ENCODE results near the gene SULT2B1.
"Not testable (repeated sequence)": the region's sequence is repeated elsewhere in the genome, so short reads cannot be mapped to it uniquely, and the experiment has no call there.

SULT2B1 gene

GRCh38 chr19:48530066-48530720 is 21.8 kb upstream of the SULT2B1 start:
- no peak for DNase-seq

GRCh38 chr19:48530770-48531169 is 21.2 kb upstream of the SULT2B1 start:
- no peak for DNase-seq

- DNase-seq: no peak
Measured at GRCh38 chr19:48533770-48534169, 18.2 kb upstream of the SULT2B1 start.

- DNase-seq: no peak
Measured at GRCh38 chr19:48537541-48537940, 14.4 kb upstream of the SULT2B1 start.

- DNase-seq: not testable (repeated sequence)
Measured at GRCh38 chr19:48538057-48538456, 13.9 kb upstream of the SULT2B1 start.

GRCh38 chr19:48539503-48540096 is 12.4 kb upstream of the SULT2B1 start:
- no peak for DNase-seq

GRCh38 chr19:48540110-48540509 is 11.9 kb upstream of the SULT2B1 start:
- no peak for DNase-seq

GRCh38 chr19:48541813-48542212 is 10.2 kb upstream of the SULT2B1 start:
- no peak for DNase-seq

- no peak for DNase-seq
Measured at GRCh38 chr19:48543121-48543710, 8.8 kb upstream of the SULT2B1 start.

GRCh38 chr19:48544856-48545750 is 6.9 kb upstream of the SULT2B1 start:
- DNase-seq: no peak

GRCh38 chr19:48547722-48548121 is 4.2 kb upstream of the SULT2B1 start:
- DNase-seq: no peak

GRCh38 chr19:48548253-48548911 is 3.6 kb upstream of the SULT2B1 start:
- DNase-seq: no peak

- DNase-seq: no peak
Measured at GRCh38 chr19:48549380-48549779, 2.6 kb upstream of the SULT2B1 start.

GRCh38 chr19:48552406-48553322 is 692 bp downstream of the SULT2B1 start:
- no peak for DNase-seq

- DNase-seq: no peak
Measured at GRCh38 chr19:48553676-48554384, 1.9 kb downstream of the SULT2B1 start.

- DNase-seq: no peak
Measured at GRCh38 chr19:48554385-48555091, 2.6 kb downstream of the SULT2B1 start.

- DNase-seq: no peak
Measured at GRCh38 chr19:48556163-48556562, 4.2 kb downstream of the SULT2B1 start.

- no peak for DNase-seq
Measured at GRCh38 chr19:48556825-48557224, 4.9 kb downstream of the SULT2B1 start.

GRCh38 chr19:48558018-48558684 is 6.2 kb downstream of the SULT2B1 start:
- no peak for DNase-seq

- DNase-seq: no peak
Measured at GRCh38 chr19:48560095-48560530, 8.1 kb downstream of the SULT2B1 start.

All from cortex of kidney (tissue), 1 donor.